HG02678 (cell line): ENCODE results near the gene SOS2.
A peak's percentile ranks its signal among the peaks of the same experiment; 100 is the strongest.
"Not testable (repeated sequence)": the region's sequence is repeated elsewhere in the genome, so short reads cannot be mapped to it uniquely, and the experiment has no call there.

ENCODE experiments used
- ATAC-seq: cut with Tn5 transposase; IDR thresholded peaks from one replicate; pipeline ENCODE4 v1.9.1; 2021; ENCODE audit warnings: mild to moderate bottlenecking, moderate library complexity; ENCODE audit not compliant: unreplicated experiment

SOS2 gene

GRCh38 chr14:50086321-50086711 lies 145.1 kb downstream of the SOS2 start:
- ATAC-seq: no peak

GRCh38 chr14:50085570-50086320 lies 145.6 kb downstream of the SOS2 start:
- ATAC-seq: peak; percentile 51

DNA sequence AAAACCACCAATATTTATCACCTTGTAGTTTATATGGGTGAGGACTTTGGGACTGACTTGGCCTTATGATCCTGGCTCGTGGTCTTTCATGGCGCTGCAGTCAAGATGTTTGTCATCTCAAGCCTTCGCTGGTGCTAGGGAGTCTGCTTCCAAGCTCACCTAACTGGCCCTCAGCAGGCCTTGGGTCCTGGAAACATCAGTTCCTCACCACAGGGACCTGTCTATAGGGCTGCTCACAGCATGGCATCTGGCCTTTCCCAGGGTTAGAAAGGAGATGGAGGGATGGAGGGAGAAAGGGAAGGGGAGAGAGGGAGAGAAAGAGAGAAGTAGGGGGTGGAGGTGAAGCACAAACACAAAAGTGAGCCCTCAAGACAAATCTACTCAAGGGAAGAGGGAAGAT lies 146.7 kb downstream of the SOS2 start:
- ATAC-seq: no peak

DNA sequence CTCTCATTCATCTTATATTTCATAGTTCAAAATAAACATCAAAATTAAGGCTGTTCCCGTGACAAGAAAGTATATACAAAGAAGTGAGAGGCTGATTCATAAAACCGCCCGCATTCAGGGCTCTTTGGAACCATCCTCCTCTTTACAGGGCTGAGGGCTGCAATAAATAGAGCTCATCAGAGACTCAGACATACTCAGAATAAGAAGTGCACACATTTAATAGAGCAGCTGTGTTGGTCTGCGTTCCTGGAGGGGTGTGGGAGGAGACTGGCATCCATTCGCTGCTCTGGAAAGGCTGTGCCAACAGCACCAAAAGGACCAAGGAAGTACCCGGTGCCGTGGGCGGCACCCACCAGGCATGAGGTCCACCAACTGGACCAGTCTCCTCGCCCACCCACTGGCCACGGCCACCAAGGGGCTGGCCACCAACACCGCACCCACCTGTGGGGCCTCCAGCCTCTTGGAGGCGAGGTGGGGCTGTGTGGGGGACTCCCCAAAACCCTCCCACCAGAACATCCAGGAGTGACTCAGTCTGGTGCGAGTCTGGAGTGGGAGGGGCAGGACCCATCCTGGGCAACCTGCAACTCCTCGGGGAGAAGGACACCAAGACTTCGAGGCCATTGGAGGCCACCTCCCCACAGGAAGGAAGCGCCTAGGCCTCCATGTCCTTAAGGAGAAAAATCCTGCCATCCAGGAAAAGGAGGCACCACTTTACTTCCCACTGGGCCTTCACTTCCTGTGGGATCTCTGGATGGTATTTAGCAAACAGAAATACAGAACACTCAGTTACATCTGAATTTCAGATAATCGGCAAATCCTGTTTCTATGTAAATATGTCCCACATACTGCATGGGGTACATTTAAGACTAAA lies 147.7 kb downstream of the SOS2 start:
- peak; percentile 35 for ATAC-seq

DNA sequence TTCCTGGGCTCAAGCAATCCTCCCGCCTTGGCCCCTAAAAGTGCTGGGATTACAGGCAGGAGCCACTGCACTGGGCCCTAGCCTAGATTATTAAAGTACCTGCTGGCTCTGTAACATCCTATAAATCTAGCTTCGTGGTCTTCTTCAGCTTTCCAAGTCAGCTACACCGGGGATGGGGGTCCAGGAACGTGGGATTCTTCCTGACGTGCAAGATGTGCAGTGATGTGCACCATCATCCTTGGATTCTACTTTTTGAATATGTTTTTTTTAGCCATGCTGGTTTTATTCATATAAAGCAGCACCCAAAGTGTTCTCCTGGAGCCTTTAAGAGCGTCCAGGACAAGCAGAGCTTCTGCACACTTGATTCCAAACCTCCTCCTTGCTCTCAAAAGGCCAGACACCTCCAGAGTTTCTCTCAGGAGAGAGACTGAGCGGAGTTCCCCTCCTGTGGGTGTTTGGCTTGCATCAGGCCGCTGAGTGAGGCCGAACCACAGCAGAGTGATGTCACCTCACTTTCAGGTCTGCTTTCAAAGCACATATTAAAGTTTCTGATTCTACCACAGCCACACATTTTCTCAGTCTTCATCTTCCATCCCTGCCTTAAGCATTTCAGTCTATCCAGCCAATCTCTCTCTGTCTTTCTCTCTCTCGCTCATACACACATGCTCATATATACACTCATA lies 148.5 kb downstream of the SOS2 start:
- ATAC-seq: peak; percentile 74

DNA sequence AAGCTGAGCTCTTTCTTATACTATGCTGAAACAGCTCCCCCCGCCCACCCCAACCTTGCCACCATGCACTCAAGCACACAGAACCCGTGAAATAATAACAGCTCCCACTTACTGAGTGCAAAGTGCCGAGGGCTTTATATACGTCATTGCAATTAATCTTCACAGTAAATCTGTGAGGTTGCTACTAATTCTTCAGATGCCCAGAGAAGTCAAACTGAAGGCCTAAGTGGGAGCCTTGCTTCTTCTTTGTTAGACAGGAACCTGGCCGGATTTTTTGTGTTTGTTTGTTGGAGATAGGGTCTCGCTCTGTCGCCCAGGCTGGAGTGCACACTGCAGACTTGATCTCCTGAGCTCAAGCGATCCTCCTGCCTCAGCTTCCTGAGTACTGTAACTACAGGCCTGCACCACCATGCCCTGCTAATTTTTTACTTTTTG lies 149.1 kb downstream of the SOS2 start:
- no peak for ATAC-seq

- not testable (repeated sequence) for ATAC-seq
Observed at GRCh38 chr14:50079103-50079502, 152.3 kb downstream of the SOS2 start.

- ATAC-seq: not testable (repeated sequence)
Observed at GRCh38 chr14:50073663-50074062, 157.7 kb downstream of the SOS2 start.

DNA sequence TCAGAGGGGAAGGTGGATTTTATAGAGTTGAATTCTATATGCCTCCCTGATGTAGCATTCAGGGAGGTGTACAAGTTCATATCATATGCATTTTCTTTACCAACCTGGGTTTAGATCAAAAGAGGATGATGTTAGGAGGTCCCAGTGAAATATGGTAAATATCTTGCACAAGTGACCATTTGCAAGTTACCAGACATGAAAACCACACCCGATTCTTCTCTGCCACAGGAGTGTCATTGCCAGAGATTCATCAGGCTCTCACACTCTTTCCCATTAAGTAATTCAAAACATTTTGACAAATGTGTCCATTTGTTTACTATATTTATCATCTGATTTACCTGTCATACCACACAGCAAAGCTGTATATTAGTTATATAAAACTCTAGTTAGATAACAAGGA lies 159.0 kb downstream of the SOS2 start:
- ATAC-seq: no peak

GRCh38 chr14:50070840-50071548 lies 160.4 kb downstream of the SOS2 start:
- ATAC-seq: no peak

DNA sequence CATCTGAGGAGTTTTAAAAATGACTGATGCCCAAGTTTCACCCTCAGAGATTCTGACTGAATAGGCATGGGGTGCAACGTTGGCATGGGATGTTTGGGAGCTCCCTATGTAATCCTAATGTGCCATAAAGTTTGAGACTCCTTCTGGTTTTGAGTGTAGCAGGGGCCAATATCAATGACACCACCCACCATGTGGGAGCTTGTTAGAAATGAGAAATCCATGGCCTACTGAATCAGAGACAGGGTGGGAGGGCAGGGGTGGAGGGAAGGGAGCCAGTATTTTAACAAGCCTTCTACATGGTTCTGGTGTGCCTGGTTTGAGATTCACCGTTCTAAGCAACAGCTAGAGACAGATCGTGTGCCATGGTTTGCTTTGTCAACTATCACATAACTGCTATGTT lies 161.1 kb downstream of the SOS2 start:
- ATAC-seq: no peak

DNA sequence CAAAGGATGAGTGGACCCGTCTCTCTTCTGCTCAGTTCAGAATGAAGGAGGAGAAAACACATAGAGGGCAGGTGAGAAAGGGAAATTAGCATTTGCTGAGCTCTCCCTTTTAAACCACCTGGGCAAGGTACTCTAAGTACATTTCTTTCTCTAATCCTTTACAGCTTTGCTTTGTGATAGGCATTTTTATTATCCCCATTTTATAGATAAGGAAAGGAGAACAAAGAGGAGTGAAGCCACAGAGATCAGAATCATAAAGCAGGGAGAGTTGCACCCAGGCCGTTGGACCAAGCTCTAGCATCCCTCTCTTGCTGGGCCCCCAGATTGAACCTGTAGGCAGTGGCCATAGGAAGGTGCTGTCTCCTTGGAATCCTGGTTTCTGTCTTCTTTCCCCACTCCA lies 162.1 kb downstream of the SOS2 start:
- no peak for ATAC-seq

DNA sequence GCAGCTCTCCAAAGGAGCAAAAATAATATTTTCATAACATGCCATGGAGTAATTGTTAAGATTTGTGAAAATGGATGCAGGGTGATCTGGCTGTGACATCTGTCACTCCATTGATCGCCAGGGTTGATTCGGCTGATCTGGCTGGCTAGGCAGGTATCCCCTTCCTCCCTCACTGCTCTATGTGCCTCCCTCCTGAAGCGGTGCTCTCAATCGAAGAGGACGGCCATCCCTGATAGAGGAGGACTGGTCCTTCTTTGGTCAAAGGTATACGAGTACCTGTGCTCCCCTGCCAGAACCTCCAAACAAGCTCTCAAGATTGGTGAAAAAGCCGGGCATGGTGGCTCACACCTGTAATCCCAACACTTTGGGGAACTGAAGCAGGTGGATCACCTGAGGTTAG lies 162.9 kb downstream of the SOS2 start:
- no peak for ATAC-seq

DNA sequence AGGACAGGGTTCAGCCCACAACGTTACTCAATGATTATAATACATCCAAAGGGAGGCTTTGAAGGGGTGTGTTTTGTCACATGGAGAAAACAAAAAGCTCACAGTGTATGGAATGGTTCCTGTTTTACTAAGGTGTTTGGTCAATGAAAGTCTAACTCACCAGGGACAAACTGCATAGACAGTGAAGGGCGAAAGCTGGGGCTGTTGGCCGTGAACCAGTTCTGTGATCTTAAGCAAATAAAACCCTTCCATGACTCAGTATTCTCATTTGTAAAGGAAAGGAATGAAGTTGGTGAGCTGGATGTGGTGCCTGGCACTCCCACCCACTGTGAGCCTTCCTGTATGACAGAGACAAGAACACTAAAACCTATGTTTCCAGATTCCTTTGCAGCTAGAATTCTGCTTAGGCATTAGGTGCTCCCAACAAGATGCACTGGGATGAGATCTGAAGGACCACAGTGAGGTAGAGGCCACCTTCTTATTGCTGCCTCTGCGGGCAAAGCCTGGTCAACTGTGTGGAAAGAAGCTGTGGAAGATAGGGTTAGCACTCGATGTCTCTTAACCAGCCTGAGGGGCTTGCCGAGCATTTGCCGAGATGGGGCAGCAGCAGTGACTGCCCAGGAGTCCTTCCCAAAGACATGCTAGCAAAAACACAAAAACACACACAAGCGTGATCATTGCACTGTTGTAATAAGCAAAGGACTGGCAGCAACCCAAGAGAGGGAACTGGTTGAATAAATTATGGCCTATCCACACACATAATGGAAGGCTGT lies 163.5 kb downstream of the SOS2 start:
- no peak for ATAC-seq
